ENCODE measurements around the gene GLB1L. TPM values are rescaled to one million over a fixed set of nuclear protein-coding genes. Genes with fewer than 3 reads are reported as not detected.

Gene GLB1L
- total and polyA plus RNA-seq, 4 donors: 2.3 to 5.2 (median 2.6) TPM

DNA sequence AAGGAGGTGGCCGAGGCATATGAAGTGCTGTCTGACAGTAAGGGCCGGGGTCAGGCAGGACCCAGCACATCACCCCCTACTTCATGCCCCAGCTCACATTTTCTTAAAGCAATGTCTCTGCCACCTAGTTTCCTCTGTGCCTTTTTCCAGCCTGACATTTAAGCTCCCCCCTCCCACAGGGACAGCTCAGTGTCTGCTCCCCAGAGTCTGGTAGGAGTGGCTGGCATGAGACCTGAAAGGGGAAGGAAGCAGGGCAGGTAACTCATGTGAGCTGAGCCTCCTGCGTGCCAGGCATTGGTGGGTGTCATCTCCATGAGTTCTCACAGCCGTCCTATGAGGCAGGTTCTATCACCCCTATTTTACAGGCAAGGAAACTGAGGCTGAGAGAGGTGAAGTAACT, 35.4 kb upstream of the GLB1L start:
- no peaks in the 10 kb centered on the region for H3K27me3 ChIP-seq (ENCODE audit: control insufficient read depth in 4 of 4, insufficient read depth in 4 of 4, low read length in 3 of 4)
- no peak overlapping the region for H3K9ac ChIP-seq (ENCODE audit: low read depth in 1 of 2, low read length in 2 of 2)
- H3K9me3 ChIP-seq (ENCODE audit: control insufficient read depth in 4 of 4, low read length in 3 of 4): no peaks in the 10 kb centered on the region

DNA sequence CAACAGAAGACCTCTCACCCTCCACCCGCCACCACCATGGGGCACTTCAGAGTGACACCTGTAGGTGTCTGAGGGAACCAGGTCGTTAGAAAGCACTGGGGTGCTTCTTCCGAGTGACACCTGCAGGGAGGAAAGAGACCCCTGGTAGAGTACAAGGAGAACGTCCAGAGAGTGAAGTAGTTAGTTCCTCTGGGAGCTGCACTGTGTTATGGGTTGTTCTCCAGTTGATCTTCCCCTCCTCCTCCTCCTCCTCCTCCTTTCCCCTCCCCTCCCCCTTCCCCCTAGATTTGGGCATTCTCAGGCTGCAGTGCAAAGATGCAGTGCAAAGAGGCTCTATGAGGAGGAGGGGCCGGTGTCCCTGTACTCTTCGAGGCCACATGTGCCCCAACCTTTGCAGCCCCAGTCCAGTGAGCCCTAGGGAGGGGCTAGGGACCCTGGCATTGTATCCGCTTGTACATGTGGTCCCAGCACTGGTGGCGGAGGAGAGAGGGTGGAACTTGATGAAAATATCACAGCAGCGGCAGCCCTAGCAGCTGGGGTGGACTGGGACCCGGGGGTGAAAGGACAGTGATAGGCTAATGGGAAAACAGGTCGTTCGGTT, 34.8 kb upstream of the GLB1L start:
- TF ChIP-seq TAF1 (conservative IDR thresholded peaks at IDR 0.05) (no peak), REST (IDR thresholded peaks at IDR 0.05) (no peak), RAD21 (IDR thresholded peaks at IDR 0.05) (no peak), HNF4G (IDR thresholded peaks at IDR 0.05) (no peak), JUND (IDR thresholded peaks at IDR 0.05) (no peak), NR2F2 (IDR thresholded peaks at IDR 0.05) (no peak), GABPA (IDR thresholded peaks at IDR 0.05 in 1 of 2, conservative IDR thresholded peaks at IDR 0.05 in 1 of 2) (no peak), YY1 (IDR thresholded peaks at IDR 0.05) (no peak), FOXA1 (IDR thresholded peaks at IDR 0.05) (no peak), FOXA2 (IDR thresholded peaks at IDR 0.05) (no peak), MAX (IDR thresholded peaks at IDR 0.05) (no peak), SP1 (IDR thresholded peaks at IDR 0.05) (no peak), RXRA (IDR thresholded peaks at IDR 0.05) (no peak)
- TF ChIP-seq, protein P1, sequence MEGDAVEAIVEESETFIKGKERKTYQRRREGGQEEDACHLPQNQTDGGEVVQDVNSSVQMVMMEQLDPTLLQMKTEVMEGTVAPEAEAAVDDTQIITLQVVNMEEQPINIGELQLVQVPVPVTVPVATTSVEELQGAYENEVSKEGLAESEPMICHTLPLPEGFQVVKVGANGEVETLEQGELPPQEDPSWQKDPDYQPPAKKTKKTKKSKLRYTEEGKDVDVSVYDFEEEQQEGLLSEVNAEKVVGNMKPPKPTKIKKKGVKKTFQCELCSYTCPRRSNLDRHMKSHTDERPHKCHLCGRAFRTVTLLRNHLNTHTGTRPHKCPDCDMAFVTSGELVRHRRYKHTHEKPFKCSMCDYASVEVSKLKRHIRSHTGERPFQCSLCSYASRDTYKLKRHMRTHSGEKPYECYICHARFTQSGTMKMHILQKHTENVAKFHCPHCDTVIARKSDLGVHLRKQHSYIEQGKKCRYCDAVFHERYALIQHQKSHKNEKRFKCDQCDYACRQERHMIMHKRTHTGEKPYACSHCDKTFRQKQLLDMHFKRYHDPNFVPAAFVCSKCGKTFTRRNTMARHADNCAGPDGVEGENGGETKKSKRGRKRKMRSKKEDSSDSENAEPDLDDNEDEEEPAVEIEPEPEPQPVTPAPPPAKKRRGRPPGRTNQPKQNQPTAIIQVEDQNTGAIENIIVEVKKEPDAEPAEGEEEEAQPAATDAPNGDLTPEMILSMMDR (IDR thresholded peaks at IDR 0.05; ENCODE audit: low read depth, low read length, missing input control): no peak
- TF ChIP-seq, protein P2, sequence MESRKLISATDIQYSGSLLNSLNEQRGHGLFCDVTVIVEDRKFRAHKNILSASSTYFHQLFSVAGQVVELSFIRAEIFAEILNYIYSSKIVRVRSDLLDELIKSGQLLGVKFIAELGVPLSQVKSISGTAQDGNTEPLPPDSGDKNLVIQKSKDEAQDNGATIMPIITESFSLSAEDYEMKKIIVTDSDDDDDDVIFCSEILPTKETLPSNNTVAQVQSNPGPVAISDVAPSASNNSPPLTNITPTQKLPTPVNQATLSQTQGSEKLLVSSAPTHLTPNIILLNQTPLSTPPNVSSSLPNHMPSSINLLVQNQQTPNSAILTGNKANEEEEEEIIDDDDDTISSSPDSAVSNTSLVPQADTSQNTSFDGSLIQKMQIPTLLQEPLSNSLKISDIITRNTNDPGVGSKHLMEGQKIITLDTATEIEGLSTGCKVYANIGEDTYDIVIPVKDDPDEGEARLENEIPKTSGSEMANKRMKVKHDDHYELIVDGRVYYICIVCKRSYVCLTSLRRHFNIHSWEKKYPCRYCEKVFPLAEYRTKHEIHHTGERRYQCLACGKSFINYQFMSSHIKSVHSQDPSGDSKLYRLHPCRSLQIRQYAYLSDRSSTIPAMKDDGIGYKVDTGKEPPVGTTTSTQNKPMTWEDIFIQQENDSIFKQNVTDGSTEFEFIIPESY (IDR thresholded peaks at IDR 0.05): no peak
- TF ChIP-seq, protein P3, sequence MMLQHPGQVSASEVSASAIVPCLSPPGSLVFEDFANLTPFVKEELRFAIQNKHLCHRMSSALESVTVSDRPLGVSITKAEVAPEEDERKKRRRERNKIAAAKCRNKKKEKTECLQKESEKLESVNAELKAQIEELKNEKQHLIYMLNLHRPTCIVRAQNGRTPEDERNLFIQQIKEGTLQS (IDR thresholded peaks at IDR 0.05): no peak
- H3K27ac ChIP-seq (ENCODE audit: low read depth in 1 of 2, low read length in 2 of 2): peak overlapping the region; percentile 96 to 98
- no peaks in the 10 kb centered on the region for H3K9me3 ChIP-seq (ENCODE audit: control insufficient read depth in 4 of 4, low read length in 3 of 4)
- peak overlapping the region; percentile 44 to 80 (median 72) for H3K4me3 ChIP-seq (ENCODE audit: low read depth in 1 of 3, low read length in 3 of 3)
- H3K4me1 ChIP-seq (ENCODE audit: control insufficient read depth in 4 of 4, insufficient read depth in 4 of 4, low read length in 3 of 4): peaks cover 7 to 24% (median 14%) of the 10 kb centered on the region in 4 donors
- WGBS: 59% methylated on average over 12 of the region's 12 CpGs
- H3K36me3 ChIP-seq (ENCODE audit: control insufficient read depth in 4 of 4, insufficient read depth in 3 of 4, low read depth in 1 of 4, low read length in 3 of 4): peaks cover 7 to 39% (median 34%) of the 10 kb centered on the region in 4 donors
- DNase-seq (ENCODE audit: low spot score): peak; percentile 60
- H3K9ac ChIP-seq (ENCODE audit: low read depth in 1 of 2, low read length in 2 of 2): peak overlapping the region; percentile 50 to 94
- no peaks in the 10 kb centered on the region for H3K27me3 ChIP-seq (ENCODE audit: control insufficient read depth in 4 of 4, insufficient read depth in 4 of 4, low read length in 3 of 4)

More for the DNA sequence above, 35.4 kb upstream of the GLB1L start:
- peaks cover 7 to 24% (median 14%) of the 10 kb centered on the region in 4 donors for H3K4me1 ChIP-seq (ENCODE audit: control insufficient read depth in 4 of 4, insufficient read depth in 4 of 4, low read length in 3 of 4)
- peaks cover 8 to 44% (median 36%) of the 10 kb centered on the region in 4 donors for H3K36me3 ChIP-seq (ENCODE audit: control insufficient read depth in 4 of 4, insufficient read depth in 3 of 4, low read depth in 1 of 4, low read length in 3 of 4)
- H3K4me3 ChIP-seq (ENCODE audit: low read depth in 1 of 3, low read length in 3 of 3): no peak overlapping the region
- 99% methylated on average over 4 of the region's 4 CpGs for WGBS
- no peak overlapping the region for H3K27ac ChIP-seq (ENCODE audit: low read depth in 1 of 2, low read length in 2 of 2)
- TF ChIP-seq GABPA (IDR thresholded peaks at IDR 0.05 in 1 of 2, conservative IDR thresholded peaks at IDR 0.05 in 1 of 2): no peak
- no peak for TF ChIP-seq REST (IDR thresholded peaks at IDR 0.05)
- DNase-seq (ENCODE audit: low spot score): no peak
